Measurements from ENCODE around the gene BBOX1.
"Not testable (repeated sequence)": the region's sequence is repeated elsewhere in the genome, so short reads cannot be mapped to it uniquely, and the experiment has no call there.

BBOX1 gene

DNA sequence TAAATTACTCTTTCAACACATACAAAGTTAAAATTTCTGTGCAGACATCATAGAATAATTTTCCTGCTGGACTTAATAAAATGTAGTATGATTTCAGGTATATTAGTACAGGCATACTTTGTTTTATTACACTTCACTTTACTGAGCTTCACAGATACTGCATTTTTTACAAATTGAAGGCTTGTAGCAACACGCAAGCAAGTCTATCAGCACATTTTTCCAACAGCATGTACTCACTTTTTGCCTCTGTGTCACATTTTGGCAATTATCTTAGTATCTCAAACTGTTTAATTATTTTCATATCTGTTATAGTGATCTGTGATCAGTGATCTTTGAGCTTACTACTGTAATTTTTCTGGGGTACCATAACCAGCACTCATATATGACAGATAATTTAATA lies 44.5 kb downstream of the BBOX1 start:
- no peak for DNase-seq

- no peak for DNase-seq
Measured at GRCh38 chr11:27085605-27086004, 45.0 kb downstream of the BBOX1 start.

DNA sequence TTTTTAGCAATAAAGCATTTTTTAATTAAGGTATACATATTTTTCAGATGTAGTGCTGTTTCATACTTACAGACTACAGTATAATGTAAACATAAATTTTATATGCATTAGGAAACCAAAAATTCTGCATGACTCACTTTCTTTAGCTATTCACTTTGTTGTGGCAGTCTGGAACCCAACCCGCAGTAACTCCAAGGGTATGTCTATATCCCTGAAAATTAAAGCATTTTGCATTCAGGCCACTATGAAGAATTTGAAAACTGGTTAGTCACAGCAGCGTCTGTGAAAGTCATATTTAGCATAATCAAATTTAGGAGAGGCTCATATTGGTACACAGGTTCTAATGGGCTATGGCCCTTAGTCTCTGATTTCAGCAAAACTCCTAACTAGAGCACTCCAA lies 46.8 kb downstream of the BBOX1 start:
- peak; percentile 90 for DNase-seq

- DNase-seq: no peak
Measured at GRCh38 chr11:27088353-27088752, 47.7 kb downstream of the BBOX1 start.

GRCh38 chr11:27089746-27090145 lies 49.1 kb downstream of the BBOX1 start:
- no peak for DNase-seq

- DNase-seq: not testable (repeated sequence)
Measured at GRCh38 chr11:27090357-27090948, 49.8 kb downstream of the BBOX1 start.

DNA sequence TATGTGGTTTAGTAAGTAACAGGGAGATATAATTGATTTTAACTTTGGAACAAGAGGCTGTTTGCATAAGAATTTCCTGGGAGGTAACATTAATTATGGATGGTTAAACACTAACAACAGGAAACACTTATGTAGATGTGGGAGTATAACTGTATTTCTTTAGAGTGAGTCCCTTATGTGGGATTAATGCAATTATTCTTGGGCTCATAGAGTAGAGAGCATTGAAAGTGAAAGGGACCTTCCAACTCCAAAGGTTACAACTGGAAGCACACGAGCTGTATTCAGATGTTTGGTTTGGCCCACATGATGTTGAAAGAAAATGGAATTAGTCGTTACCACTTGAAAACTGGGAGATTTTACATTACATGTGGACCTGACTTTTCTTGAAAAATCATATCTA lies 53.5 kb downstream of the BBOX1 start:
- no peak for DNase-seq

DNA sequence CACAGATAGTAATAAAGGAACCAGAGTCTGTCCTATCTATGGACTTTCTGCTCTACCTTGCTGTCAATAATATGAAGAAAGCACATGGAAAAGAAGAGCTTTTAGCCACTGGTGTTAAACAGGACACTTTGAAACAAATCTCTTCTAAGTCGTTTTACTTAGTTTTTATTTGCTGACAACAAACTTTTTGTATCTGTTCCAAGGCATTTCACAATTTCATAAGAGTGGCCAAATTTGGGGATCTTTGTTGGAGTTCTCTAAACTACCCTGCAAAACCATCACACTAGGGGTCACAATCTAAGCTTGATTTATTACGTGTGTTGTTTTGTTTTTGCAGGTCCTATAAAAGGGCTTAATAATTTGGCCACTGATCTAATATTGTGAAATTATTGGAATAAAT lies 54.4 kb downstream of the BBOX1 start:
- no peak for DNase-seq

- DNase-seq: no peak
Measured at GRCh38 chr11:27095887-27096286, 55.3 kb downstream of the BBOX1 start.

DNA sequence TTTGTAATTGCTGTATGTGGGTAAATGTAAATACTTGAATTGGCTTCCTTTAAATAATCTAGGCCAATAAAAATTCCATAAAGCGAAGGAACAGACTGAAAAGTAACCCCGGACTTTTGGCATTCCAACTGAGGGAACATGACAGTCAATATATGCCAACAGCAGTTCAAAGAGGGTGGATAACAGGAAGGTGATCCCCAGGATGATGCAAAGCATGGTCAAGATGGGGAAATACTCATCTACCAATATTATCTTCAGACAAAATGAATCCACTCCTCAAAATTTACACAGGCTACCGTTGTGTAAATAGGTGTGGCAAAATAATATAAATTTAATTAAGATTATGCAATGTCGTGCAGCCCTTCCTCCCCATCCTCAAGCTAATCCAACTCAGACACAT lies 56.9 kb downstream of the BBOX1 start:
- no peak for DNase-seq

GRCh38 chr11:27100534-27100933 lies 59.9 kb downstream of the BBOX1 start:
- DNase-seq: no peak

DNA sequence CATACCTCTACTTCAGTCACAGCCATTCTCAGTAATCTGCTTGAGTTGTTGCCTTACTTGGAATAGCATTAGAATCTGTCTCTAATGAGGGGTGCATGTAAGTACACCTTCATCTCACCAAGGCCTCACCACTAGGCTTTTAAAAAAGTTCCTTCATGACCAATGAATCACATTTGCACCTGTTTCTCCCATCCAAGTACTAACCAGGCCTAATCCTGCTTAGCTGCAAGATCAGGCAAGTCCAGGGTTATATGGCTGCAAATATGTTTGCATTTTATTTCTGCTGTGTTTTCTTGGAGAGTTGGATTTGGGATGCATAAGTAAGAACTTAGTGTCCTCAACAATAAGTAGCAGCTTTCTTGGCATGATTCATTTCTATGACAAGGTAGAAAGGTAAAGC lies 66.9 kb downstream of the BBOX1 start:
- DNase-seq: no peak

DNA sequence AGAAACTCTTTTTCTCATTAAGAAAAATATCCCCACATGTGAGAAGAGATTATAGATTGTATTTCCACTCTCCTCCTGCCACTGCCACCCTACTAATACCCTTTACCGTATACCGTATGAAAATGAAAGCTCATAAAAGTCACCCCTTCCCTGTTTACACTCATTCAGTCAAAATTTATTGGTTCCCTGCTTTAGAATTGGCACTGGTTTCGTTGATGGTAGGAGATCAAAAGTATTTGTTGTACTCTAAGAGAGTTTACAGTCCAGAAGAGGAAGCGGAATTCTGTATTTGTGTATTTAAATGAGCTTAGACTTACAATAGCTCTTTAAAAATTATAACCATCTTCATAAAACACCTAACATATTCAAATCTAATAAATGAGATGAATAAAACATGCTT lies 68.2 kb downstream of the BBOX1 start:
- no peak for DNase-seq

- DNase-seq: no peak
Measured at GRCh38 chr11:27111896-27112295, 71.3 kb downstream of the BBOX1 start.

DNA sequence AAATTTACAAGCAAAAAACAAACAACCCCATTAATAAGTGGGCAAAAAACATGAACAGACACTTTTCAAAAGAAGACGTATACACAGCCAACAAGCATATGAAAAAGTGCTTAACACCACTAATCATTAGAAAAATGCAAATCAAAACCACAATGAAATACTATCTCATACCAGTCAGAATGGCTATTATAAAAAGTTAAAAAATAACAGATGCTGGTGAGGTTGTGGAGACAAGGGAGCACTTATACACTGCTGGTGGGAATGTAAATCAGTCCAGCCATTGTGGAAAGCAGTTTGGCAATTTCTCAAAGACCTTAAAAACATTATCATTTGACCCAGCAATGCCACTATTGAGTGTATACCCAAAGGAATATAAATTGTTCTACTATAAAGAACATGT lies 72.3 kb downstream of the BBOX1 start:
- peak; percentile 56 for DNase-seq

- DNase-seq: peak; percentile 41
Measured at GRCh38 chr11:27115051-27115650, 74.5 kb downstream of the BBOX1 start.

GRCh38 chr11:27116684-27117083 lies 76.1 kb downstream of the BBOX1 start:
- DNase-seq: peak; percentile 97

- no peak for DNase-seq
Measured at GRCh38 chr11:27118371-27118770, 77.8 kb downstream of the BBOX1 start.

DNA sequence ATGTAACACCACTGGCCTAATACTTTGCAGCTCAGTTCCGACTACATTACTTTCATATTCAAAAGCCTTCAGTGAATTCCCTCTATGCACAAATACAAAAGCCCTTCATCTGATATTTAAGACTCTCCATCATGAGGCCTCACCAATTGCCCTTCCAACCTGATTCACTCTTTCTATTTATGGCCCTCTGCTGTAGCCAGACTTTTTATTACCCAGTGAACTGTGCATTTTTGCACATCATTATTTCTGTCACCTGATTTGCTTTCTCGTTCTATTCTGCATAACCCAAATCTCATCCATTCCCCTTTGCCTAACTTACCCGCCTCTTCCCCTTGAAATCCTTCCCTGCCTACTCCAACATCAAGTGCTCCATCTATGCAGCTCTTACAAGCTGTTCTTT lies 78.3 kb downstream of the BBOX1 start:
- no peak for DNase-seq

DNA sequence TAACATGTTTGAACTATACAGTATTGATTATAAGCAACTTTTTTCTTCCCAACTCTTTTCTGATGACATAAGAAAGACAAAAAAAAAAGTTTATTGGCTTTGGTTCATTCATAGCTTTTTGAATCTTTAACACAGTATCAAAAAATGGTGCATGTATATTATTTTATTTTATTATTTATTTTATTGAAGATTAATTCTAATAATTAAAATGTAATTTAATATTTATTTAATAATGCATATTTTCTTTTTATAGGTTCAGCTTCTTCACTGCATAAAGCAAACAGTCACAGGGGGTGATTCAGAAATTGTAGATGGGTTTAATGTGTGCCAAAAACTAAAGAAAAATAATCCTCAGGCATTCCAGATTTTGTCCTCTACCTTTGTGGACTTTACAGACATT lies 78.8 kb downstream of the BBOX1 start:
- DNase-seq: no peak

- peak; percentile 43 for DNase-seq
Measured at GRCh38 chr11:27120211-27120610, 79.6 kb downstream of the BBOX1 start.

DNA sequence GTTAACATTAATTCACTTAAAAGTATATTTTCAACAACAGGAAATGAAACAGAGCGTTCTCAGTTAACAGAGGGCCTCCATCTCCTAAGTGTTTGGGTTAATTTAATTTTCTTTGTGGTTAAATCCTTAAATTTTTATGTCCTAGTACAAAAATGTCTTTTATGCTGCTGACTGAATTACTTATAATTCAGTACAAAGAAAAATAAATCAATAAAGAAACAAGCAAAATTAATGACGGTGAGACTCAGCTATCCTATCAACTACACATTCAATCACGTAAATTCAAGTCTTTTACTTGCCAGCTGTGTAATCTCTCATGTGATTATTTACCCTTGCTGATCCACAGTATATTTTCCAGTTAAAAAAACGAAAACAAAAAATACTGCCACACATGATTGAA lies 81.4 kb downstream of the BBOX1 start:
- no peak for DNase-seq

DNA sequence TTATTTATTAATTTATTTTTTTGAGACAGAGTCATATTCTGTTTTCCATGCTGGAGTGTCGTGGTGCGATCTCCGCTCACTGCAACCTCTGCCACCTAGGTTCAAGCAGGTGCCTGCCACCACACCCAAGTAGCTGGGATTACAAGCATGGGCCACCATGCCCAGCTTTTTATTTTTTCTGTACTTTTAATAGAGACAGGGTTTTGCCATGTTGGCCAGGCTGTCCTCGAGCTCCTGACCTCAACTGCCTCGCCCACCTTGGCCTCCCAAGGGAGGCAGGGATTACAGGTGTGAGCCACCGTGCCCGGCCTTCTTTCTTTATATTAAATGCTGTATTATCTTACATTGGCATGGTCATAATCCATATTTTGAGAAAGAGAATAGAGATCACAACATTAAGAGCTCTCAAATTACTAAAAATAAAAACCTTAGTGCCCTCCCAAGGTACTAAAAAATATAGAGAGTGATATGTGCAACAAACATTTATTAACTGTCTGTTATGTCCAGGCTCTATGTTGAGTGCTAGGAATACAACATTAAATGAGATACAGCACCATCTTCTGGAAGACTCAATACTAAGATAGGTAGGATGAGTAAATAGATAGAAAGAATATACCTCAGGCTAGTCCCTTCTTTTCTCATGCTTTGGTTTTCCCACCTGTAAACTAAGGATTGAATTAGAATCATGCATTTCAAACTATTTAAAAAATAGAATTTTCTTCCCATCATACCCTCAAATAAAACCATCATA lies 84.1 kb downstream of the BBOX1 start:
- peak; percentile 49 for DNase-seq

- DNase-seq: no peak
Measured at GRCh38 chr11:27129686-27130085, 89.1 kb downstream of the BBOX1 start.

All from fibroblast of skin of abdomen (primary cell).